ENCODE results near the gene SCGB3A1. TPM values are rescaled to one million over a fixed set of nuclear protein-coding genes. Genes with fewer than 3 reads are reported as not detected.

SCGB3A1 gene
- total RNA-seq, 2 donors from 2014 or later, result not detected

GRCh38 chr5:180608572-180609310 is 17.4 kb upstream of the SCGB3A1 start:
- Histone ChIP-seq H3K4me3 (no peak overlapping the region), H3K27ac (no peak overlapping the region), H3K4me1 (no peaks in the 10 kb centered on the region), H3K27me3 (no peaks in the 10 kb centered on the region), H3K36me3 (replicated peaks in 1 of 2; ENCODE audit: insufficient read depth in 1 of 2, low read depth in 2 of 2) (no peaks in the 10 kb centered on the region), H3K9me3 (no peaks in the 10 kb centered on the region)
- DNase-seq (no peak), ATAC-seq (no peak)
- intact Hi-C loops (cut with DNase I), result loop anchor here (10.0 kb wide), 1 partner anchor 64 kb away; no protein-coding TSS in a partner anchor
- TF ChIP-seq CTCF (IDR thresholded peaks at IDR 0.05), result no peak
- TF ChIP-seq POLR2A (IDR thresholded peaks at IDR 0.05), result no peak
- WGBS, 2 donors, result 72 to 85% methylated on average over 12 to 26 of the region's 26 CpGs

- no peaks in the 10 kb centered on the region for H3K4me1 ChIP-seq
- H3K36me3 ChIP-seq (replicated peaks in 1 of 2; ENCODE audit: insufficient read depth in 1 of 2, low read depth in 2 of 2), result no peaks in the 10 kb centered on the region
- ATAC-seq, result no peak
- DNase-seq, result peak in 1 of 4 donors; percentile 74
- no peak for TF ChIP-seq POLR2A (IDR thresholded peaks at IDR 0.05)
- TF ChIP-seq CTCF (IDR thresholded peaks at IDR 0.05), result no peak
- no peak overlapping the region for H3K27ac ChIP-seq
- no peak overlapping the region for H3K4me3 ChIP-seq
- no peaks in the 10 kb centered on the region for H3K27me3 ChIP-seq
- intact Hi-C loops (cut with DNase I), result loop anchor here (10.0 kb wide), 1 partner anchor 63 kb away; no protein-coding TSS in a partner anchor
- no peaks in the 10 kb centered on the region for H3K9me3 ChIP-seq
- WGBS, 2 donors, result 45 to 57% methylated on average over 18 of the region's 18 CpGs
Observed at GRCh38 chr5:180607861-180608571, 16.7 kb upstream of the SCGB3A1 start.

GRCh38 chr5:180606215-180606785 is 15.0 kb upstream of the SCGB3A1 start:
- Histone ChIP-seq H3K27me3 (no peaks in the 10 kb centered on the region), H3K27ac (no peak overlapping the region), H3K4me3 (no peak overlapping the region), H3K4me1 (no peaks in the 10 kb centered on the region), H3K36me3 (replicated peaks in 1 of 2; ENCODE audit: insufficient read depth in 1 of 2, low read depth in 2 of 2) (no peaks in the 10 kb centered on the region), H3K9me3 (no peaks in the 10 kb centered on the region)
- no peak for TF ChIP-seq CTCF (IDR thresholded peaks at IDR 0.05)
- DNase-seq, result no peak
- no peak for ATAC-seq
- intact Hi-C loops (cut with DNase I), result loop anchor here (10.0 kb wide), 1 partner anchor 61 kb away; no protein-coding TSS in a partner anchor
- 51 to 52% methylated on average over 21 of the region's 21 CpGs for WGBS, 2 donors

- WGBS, 2 donors, result 31 to 46% methylated on average over 8 to 11 of the region's 11 CpGs
- peak; percentile 66 for ATAC-seq
Observed at GRCh38 chr5:180605554-180606214, 14.4 kb upstream of the SCGB3A1 start.

More at GRCh38 chr5:180605554-180606214, 14.4 kb upstream of the SCGB3A1 start:
- intact Hi-C loops (cut with DNase I), result loop anchor here (10.0 kb wide), 1 partner anchor 61 kb away; no protein-coding TSS in a partner anchor
- no peaks in the 10 kb centered on the region for H3K36me3 ChIP-seq (replicated peaks in 1 of 2; ENCODE audit: insufficient read depth in 1 of 2, low read depth in 2 of 2)
- no peak overlapping the region for H3K4me3 ChIP-seq
- H3K27ac ChIP-seq, result no peak overlapping the region
- H3K4me1 ChIP-seq, result no peaks in the 10 kb centered on the region
- TF ChIP-seq POLR2A (IDR thresholded peaks at IDR 0.05), result no peak
- peak; percentile 78 to 88 (median 80) for TF ChIP-seq CTCF (IDR thresholded peaks at IDR 0.05)
- no peaks in the 10 kb centered on the region for H3K27me3 ChIP-seq
- DNase-seq, result peak; percentile 70 to 81 (median 78)
- no peaks in the 10 kb centered on the region for H3K9me3 ChIP-seq
